GM19351 (cell line): ENCODE data around the gene GRM5.
"Not testable (repeated sequence)": the region's sequence is repeated elsewhere in the genome, so short reads cannot be mapped to it uniquely, and the experiment has no call there.

Experiments
- ATAC-seq: cut with Tn5 transposase; IDR thresholded peaks from one replicate; pipeline ENCODE4 v1.9.1; 2021; ENCODE audit warnings: mild to moderate bottlenecking, moderate library complexity; ENCODE audit not compliant: unreplicated experiment

The GRM5 gene

DNA sequence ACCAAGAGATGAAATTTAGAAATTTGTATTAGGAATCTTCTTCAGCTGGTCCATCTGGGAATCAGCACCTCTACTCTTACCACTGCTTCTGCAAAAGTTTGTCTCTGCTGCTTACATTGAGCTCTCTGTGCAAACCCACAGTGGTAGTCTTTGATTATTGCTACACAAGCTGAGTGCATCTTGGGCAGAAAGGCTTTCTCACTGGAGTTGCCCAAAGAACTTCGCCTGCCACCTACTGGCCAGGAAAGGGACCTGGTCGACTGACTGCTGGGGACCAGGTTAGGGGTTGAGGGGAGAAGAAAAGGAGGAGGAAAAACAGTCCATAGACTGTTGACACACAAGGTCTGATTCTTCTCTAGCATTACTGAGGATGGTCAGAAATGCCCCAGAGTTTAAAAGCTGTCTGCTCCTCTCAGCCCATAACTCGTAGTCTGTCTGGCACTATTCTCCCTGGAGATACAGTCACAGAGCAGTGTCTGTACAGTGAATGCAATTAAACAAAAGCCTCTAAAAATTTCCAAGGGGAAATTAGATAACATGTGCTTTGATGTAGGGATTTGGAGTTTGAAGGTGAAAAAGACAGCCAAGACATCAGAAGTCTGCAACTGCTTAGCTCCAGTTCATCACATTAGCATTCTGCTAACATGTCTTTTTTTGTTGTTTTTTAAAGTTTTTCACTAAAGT lies 513.3 kb downstream of the GRM5 start:
- peak; percentile 99 for ATAC-seq

DNA sequence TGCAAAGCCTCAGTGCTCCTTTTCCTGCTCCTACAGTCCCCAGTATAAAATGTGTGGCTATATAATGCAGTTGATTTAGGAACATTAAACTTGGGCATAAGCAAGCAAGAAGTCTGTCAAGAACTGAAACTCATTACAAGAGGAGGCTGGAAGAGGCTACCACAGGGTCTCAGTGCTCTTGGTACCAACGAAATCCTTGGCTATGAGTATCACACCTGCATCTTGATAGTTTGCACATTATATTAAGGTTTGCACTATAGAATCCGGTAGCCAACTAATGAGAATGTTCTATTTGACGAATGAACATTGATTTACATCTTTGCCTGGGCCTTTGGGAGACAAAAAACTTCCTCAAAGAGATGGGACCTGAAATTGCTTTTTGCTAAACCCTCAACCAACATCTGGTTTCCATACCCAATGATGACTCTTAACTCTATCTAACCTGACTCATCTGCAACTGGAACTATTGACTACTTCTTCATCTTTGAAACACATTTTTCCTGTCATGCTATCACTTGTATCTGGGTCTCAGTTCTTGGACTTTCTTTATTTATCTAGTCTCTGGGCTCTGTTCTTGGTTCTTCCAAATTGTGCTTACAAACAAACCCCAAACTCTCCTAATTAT lies 521.0 kb downstream of the GRM5 start:
- ATAC-seq: peak; percentile 13

DNA sequence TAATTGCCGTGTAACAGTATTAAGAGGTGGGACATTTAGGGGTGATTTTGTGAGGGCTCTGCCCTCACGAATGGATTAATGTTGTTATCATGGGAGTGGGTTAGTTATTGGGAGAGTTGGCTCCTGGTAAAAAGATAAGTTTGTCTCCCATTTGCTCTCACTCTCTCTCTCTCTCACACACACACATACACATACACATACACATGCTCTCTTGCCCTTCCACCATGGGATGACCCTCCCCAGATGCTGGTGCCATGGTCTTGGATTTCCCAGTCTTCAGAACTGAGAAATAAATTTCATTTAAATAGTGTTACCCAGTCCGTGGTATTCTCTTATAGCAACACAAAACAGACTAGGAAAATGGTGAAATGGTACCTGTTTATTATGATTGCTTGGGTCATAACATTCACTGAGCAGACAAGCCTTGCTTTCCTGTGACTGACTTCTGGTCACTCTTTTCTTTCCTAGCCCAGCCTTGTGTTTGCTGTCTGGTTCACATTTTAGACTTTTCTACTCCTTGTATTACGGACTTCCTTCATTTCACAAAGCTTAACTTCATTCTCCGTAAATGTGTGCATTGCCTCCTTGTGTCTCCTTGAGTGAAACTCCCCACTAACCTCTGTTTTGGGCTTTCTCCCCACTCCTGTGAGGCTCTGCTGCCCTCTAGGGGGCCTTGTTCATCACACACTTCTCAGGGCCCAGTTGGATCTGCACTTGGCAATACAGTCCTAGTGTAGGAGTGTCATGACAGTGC lies 521.7 kb downstream of the GRM5 start:
- ATAC-seq: peak; percentile 99

- no peak for ATAC-seq
Measured at GRCh38 chr11:88541006-88541405, 524.8 kb downstream of the GRM5 start.

DNA sequence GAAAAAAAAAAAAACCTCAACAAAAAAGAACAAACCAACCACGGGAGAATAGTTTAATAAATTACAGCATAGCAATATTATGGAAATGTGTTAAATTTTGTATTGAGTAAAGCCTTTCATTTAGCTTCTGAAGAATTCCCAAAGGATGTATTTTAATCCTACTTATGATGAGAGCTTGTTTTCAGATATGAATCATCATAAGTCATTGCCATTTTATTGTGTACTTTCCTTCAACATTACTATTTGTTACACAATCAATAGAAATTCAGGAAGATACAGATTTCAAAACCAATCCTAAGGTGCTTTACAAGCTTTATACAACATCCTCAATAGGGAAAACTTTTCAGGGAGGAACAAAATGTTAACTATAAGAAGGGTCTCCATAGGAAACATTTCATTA lies 527.7 kb downstream of the GRM5 start:
- ATAC-seq: no peak

- no peak for ATAC-seq
Measured at GRCh38 chr11:88537613-88538012, 528.2 kb downstream of the GRM5 start.

- ATAC-seq: no peak
Measured at GRCh38 chr11:88536616-88537265, 529.0 kb downstream of the GRM5 start.

- peak; percentile 99 for ATAC-seq
Measured at GRCh38 chr11:88535916-88536547, 529.8 kb downstream of the GRM5 start.

- no peak for ATAC-seq
Measured at GRCh38 chr11:88535266-88535665, 530.5 kb downstream of the GRM5 start.

GRCh38 chr11:88534706-88535105 lies 531.1 kb downstream of the GRM5 start:
- ATAC-seq: not testable (repeated sequence)

DNA sequence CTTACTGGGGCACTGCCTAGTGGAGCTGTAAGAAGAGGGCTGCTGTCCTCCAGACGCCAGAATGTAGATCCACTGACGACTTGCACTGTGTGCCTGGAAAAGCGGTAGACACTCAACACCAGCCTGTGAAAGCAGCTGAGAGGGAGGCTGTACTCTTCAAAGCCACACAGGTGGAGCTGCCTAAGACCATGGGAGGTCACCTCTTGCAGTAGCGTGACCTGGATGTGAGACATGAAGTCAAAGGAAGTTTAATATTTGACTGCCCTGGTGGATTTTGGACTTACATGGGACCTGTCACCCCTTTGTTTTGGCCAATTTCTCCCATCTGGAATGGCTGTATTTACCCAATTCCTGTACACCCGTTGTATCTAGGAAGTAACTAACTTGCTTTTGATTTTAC lies 531.6 kb downstream of the GRM5 start:
- ATAC-seq: no peak

- ATAC-seq: no peak
Measured at GRCh38 chr11:88533001-88533400, 532.8 kb downstream of the GRM5 start.

GRCh38 chr11:88531831-88532230 lies 534.0 kb downstream of the GRM5 start:
- no peak for ATAC-seq

- no peak for ATAC-seq
Measured at GRCh38 chr11:88529426-88529825, 536.4 kb downstream of the GRM5 start.

- ATAC-seq: no peak
Measured at GRCh38 chr11:88523386-88524071, 542.3 kb downstream of the GRM5 start.

- ATAC-seq: no peak
Measured at GRCh38 chr11:88522624-88523385, 543.0 kb downstream of the GRM5 start.

DNA sequence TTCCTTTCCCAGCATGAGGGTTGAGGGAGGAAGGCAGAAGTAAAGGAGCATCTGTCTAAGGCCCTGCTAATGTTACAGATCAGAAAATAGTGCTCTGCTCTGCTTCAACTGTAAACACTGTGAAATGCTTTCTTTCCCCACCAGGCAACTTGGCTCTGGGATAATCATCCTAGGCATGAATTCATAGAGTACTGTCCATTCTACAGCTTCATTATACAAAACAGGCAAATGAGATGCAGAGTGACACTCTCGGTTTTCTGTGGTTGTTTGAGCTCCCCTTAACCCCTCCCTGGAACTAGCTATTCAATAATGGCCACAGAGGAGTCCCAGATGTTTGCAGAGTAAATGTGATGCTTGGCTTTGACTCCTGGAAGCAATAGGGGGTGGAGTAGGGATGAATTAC lies 544.0 kb downstream of the GRM5 start:
- no peak for ATAC-seq

GRCh38 chr11:88521399-88521798 lies 544.4 kb downstream of the GRM5 start:
- ATAC-seq: no peak

DNA sequence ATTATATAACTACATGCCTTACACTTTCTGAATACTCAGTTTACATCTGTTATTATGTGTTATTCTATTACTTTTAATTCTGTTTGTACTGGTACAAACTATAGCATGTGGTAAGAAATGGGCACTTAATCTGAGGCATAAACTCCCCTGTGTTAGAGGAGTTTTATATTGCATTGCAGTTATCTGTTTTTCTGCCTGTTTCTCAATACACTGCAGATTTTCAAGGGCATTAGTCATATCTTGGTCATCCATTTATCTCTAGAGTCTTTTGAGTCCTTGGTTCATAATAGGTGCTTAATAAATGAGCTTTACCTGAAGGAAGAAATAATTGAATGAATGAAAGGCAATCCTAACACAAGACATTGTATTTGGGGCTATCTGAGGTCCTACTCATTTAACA lies 545.4 kb downstream of the GRM5 start:
- no peak for ATAC-seq

DNA sequence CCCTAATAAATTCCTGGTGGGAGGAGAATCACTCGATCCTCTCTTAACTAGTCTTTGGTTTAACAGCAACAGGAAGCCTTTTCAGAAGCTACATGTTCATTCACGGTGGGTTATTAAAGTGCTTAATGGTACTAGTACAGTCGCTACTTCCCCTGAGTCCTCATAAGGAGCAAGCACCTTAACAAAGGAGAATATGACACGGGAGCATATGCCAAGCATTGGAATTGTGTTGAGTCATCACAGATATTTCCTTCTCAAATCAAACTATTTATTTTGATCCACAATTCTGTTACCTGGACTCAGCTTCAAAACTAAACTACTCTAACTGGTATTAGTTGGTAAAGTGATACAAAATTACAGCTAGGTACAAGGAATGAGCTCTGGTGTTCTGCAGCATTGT lies 550.8 kb downstream of the GRM5 start:
- no peak for ATAC-seq
